Activated CD8-positive, alpha-beta memory T cell treated with anti-CD3 and anti-CD28 coated beads, Interleukin-2, amount 50 U/mL, for 24 hours (primary cell): ENCODE measurements around the gene CPPED1.
"Not testable (repeated sequence)": the region's sequence is repeated elsewhere in the genome, so short reads cannot be mapped to it uniquely, and the experiment has no call there.

Source experiments
- DNase-seq: peaks from one replicate; pipeline ENCODE4 v3.0.0-alpha.2; 2020; ENCODE audit errors: extremely low read depth

Gene CPPED1, protein sequence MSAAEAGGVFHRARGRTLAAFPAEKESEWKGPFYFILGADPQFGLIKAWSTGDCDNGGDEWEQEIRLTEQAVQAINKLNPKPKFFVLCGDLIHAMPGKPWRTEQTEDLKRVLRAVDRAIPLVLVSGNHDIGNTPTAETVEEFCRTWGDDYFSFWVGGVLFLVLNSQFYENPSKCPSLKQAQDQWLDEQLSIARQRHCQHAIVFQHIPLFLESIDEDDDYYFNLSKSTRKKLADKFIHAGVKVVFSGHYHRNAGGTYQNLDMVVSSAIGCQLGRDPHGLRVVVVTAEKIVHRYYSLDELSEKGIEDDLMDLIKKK

DNA sequence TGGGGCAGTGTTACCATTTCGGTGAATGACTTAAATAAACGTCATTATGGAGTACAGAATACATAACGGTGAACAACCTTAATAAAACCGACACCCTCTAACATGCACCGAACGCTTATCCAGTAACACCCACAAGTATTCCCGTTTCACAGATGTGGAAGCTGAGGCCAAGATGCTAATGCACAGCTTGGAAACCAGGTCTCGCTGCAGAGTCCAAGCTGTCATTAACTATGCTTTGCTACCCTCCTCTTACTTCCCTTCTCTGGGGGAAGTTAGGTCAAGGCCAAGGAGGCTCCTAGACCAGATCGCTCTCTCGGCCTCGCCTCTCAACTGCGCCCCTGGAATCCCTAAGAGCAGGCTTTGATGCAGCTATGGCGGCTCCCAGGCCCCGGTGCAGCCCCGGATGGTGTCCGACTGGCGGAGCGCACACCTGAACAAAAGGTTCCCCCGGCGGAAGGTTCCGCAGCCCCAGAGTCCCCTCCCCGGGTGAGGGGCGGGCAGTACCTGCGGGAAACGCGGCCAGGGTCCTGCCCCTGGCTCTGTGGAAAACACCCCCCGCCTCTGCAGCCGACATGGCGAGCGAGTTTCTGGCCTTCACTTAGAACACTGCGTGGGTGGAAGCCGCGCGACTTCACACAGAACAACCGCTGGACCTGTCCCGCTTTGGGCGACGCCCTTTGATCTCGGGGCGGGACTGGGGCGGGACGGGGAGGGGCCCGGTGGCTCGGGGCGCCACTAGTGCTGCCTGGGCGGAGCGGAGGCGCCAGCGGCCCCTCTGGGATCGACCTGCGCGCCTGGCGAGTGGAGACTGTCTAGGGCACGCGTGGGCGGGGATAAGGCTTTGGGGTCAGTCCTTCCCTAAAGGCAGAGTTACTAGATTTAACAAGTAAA, at the start of gene CPPED1:
CPPED1 (minus strand) TSS at position 685 of the 891 bp plus-strand sequence; CDS start at position 574, 111 bp downstream.
- DNase-seq: peak; percentile 75

DNA sequence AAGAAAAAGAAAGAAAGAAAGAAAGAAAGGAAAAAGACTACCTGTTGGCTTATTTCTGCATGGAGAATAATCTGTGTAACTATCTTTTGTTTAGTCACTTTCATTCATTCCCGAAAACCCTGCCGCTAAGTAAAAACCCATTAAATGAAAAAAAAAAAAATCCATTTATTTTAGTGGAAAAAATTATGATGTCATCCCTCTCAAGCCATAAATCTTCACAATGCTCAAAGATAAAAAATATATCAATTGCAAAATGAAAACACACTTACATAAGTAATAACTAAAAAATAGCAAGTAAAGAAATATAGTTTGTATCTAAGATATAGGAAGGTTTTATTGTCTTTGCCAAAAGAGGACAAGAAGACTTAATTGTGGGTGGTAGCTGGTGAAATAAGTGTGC, 46.5 kb upstream of the CPPED1 start:
- no peak for DNase-seq

DNA sequence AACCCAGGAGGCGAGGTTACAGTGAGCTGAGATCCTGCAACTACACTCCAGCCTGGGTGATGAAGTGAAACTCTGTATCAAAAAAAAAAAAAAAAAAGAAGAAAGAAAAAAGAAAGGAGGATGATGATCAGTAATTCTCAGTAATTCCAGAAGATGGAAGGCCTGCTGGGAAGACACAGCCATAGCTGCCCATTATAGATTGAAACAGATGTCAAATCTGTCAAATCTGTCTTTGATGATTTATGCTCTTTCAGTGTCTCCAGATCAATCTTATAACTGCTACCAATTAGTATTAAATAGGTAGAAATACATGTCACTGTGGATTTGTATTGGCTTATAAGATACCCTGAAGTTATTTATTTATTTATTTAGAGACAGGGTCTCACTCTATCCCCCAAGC, 42.9 kb upstream of the CPPED1 start:
- DNase-seq: no peak

DNA sequence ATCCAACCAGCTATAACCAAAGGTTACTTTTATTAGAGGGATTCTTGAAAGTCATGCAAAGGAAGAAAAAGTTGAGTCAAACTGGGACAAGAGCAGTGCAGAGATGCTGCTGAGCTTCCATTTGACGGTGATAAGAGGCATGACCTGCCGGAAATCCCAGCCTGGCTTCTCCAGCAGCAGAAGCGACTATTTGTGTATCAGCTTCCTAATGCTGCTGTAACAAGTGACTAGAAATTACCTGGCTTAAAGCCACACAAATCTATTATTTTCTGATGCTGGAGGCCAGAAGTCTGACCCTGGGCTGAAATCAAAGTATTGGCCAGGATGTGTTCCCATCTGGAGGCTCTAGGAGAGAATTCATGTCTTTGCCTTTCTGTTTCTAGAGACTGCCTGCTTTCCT, 41.6 kb upstream of the CPPED1 start:
- DNase-seq: no peak

DNA sequence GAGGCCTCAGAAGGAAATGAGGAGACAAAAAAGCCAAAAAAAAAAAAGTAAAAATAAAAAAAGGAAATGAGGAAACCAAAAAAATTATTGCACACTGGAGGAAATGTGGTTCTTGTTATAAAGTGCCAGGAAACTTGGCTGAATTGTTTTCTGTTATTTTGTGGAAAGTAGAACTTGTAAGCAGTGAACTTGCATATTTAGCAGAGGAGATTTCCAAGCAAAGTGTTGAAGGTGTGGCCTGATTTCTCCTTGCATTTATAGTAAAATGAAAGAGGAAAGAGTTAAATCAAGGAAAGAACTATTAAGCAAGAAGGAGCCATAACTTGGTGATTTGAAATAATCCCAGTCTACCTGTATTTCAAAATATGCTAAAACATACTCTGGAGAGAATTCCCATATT, 34.1 kb upstream of the CPPED1 start:
- no peak for DNase-seq

DNA sequence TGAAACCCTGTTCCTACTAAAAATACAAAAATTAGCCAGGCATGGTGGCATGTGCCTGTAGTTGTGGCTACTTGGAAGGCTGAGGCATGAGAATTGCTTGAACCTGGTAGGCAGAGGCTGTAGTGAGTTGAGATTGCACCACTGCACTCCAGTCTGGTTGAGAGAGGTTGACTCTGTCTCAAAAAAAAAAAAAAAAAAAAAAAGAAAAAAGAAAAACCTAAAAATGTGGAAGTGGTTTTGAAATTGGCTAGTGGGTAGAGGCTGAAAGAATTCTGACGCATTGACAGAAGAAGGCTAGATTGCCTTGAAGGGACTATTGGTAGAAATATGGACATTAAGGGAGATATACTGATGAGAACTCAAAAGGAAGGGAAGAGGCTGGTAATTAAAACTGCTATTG, 33.6 kb upstream of the CPPED1 start:
- no peak for DNase-seq

DNA sequence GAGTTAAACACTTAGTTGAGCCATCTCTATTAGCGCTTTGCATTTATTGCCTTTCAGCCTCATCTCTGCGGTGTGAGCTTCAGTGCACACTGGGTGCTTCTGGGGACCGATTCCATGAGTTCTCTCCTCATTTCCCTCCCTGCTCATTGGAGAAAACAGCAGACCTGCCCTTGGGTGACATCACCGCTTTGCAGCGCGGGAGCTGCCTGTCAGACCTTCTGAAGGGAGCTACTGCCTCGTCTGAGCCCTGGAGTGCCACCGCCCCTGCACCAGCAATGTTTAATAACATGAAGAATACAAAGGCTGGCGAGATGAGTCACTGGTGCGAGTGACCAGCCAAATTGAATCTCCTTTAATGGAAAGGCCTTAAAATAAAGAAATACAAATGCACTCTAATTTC, 30.2 kb upstream of the CPPED1 start:
- no peak for DNase-seq

DNA sequence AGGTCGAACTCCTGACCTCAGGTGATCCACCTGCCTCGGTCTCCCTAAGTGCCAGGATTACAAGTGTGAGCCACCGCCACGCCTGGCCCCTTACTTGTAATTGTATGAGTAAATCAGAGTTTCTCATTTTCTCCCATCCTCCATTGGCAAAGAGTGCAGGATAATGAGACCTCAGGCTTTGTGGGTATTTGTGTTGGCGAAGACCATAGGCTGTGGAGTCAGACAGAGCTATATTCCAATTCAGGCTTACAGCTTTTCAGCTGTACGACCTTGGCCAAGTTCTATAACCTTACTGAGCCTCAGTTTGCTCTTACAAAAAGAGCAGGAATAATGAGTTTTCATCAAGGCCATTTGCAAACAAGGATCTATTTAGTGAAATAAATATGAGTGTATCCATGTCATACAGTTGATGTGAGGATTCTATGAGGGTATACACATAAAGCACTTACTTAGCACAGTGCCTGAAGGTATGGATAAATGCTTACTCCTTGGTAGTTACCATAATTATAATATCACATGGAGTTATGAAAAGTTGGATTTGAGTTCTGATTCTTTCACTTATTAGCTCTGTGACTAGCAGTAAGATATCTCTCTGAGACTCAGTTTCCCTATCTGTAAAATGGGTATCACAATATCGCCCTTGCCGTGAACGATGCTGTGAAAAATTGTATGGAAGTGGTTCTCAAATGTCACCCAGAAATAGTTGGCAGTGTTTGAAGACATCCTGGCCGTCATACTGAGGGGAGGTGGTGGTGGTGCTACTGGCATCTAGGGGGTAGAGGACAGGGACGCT, 25.6 kb upstream of the CPPED1 start:
- DNase-seq: no peak

DNA sequence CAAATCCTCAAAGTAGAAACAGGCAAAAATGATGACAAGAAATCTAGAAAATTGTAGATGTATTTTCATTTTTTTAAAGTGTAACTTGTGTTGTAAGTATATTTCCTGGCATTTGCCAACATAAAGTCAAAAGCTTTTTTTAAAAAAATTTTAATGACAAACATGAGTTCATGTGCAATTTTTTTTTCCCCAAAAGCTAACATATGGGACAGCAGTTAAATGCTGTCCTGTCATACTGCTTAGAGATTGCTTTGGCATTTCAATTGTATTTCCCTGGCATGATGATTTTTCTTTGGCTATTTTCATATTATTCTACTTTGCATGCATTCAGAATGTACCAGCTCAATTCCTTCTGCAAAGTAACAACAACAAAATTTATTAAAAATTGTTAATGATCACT, 24.5 kb upstream of the CPPED1 start:
- DNase-seq: no peak

DNA sequence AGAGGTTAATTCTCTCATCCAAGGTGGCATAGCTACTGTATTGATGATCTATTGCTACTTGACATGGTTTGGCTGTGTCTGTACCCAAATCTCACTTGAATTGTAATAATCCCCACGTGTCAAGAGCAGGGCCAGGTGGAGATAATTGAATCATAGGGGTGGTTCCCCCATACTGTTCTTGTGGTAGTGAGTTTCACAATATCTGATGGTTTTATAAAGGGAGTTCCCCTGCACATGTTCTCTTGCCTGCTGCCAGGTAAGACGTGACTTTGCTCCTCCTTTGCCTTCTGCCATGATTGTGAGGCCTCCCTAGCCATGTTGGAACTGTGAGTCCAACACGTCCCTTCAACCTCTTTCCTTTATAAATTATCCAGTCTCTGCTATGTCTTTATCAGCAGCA, 22.9 kb upstream of the CPPED1 start:
- DNase-seq: no peak

DNA sequence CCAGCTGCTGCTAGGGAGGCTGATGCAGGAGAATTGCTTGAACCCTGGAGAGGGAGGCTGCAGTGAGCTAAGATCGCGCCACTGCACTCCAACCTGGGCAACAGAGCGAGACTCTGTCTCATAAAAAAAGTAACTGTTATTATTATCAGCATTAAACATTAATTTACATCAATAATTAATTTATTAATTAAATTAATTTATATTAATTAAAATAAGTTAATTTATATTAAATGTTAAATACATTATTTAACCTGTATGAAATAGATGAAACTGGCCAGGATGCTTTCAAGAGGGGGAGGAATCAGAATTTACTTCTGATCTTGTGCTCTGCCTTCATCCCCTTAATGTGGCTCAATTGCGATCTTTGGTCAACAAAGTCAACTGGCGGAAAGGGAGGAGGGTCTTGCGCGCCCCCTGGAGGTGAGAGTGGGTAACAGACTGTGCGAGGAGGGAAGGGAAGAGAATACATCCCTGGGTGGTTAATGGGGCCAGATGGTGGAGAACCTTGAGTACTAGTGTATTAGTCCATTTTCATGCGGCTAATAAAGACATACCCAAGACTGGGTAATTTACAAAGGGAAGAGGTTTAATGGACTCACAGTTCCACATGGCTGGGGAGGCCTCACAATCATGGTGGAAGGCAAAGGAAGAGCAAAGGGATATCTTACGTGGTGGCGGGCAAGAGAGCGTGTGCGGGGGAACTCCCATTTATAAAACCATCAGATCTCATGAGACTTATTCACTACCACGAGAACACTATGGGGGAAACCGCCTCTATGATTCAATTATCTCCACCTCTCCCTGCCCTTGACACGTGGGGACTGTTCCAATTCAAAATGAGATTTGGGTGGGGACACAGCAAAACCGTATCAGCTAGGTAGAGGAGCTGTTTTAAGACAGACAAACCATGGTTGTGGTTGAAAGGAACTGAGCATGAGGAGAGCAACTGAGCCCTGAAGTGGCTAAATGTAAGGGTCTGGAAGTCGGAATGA, 15.7 kb upstream of the CPPED1 start:
- DNase-seq: peak; percentile 60

DNA sequence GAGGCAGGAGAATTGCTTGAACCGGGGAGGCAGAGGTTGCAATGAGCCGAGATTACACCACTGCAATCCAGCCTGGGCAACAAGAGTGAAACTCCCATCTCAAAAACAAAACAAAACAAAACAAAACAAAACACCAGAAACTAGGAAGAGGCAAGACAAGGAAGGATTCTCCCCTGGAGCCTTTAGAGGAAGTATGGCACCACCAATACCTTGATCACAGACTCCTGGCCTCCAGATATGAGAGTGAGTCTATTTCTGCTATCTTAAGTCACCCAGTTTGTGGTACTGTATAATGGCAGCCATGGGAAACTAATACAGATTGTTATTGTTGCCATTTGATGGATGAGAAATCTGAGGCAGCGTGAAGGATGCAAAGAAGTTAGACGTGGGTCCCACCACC, 14.6 kb upstream of the CPPED1 start:
- no peak for DNase-seq

DNA sequence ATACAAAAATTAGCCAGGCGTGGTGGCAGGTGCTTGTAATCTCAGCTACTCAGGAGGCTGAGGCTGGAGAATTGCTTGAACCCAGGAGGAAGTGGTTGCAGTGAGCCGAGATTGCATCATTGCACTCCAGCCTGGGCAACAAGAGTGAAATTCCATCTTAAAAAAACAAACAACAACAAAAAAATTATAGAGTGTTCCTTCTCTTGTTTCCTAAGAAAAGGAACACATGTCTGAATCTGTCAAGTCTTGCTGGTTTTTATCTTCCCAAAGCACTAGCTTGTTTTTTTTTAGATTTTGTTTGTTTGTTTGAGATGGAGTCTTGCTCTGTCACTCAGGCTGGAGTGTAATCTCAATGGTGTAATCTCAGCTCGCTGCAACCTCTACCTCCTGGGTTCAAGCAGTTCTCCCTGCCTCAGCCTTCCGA, 13.1 kb upstream of the CPPED1 start:
- not testable (repeated sequence) for DNase-seq

DNA sequence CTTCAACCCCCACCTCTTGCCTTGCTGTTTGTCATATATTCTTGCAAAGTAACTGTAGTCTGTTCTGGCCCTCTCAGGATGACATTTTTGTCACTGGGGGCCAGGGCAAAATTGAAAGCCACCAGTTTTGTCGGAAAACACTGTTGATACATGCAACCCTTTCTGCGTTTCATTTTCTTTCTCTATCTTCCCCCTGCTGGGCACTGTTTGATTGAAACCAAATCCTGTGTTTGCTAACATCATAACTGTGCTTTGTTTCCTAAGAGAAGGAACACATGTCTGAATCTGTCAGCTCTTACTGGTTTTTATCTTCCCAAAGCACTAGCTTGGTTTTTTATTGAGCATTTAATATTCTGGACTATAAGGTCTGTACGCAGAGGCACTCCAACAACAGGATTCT, 11.7 kb upstream of the CPPED1 start:
- no peak for DNase-seq

DNA sequence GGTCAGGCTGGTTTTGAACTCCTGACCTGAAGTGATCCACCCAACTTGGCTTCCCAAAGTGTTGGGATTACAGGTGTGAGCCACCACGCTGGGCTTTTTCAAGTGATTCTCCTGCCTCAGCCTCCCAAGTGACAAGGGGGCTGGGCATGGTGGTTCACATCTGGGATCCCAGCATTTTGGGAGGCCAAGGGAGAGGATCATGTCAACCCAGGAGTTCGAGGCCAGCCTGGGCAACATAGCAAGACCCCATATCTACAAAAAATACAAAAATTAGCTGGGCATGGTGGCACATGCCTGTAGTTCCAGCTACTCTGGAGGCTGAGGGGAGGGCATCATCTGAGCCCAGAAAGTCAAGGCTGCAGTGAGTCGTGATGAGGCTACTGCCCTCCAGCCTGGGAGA, 10.0 kb upstream of the CPPED1 start:
- DNase-seq: not testable (repeated sequence)

DNA sequence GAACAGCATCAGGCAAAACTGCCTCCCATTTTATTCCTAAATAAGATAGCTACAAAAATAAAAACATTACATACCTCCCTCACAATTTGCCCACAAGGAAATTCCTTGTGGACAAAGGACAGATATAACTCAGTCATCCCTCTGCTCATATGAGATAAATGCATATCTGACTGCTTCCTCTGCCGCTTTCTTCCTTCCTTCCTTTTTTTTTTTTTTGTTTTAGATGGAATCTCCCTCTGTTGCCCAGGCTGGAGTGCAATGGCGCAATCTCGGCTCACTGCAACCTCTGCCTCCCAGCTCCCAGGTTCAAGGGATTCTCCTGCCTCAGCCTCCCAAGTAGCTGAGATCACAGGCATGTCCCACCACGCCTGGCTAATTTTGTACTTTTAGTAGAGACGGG, 9.6 kb upstream of the CPPED1 start:
- not testable (repeated sequence) for DNase-seq

DNA sequence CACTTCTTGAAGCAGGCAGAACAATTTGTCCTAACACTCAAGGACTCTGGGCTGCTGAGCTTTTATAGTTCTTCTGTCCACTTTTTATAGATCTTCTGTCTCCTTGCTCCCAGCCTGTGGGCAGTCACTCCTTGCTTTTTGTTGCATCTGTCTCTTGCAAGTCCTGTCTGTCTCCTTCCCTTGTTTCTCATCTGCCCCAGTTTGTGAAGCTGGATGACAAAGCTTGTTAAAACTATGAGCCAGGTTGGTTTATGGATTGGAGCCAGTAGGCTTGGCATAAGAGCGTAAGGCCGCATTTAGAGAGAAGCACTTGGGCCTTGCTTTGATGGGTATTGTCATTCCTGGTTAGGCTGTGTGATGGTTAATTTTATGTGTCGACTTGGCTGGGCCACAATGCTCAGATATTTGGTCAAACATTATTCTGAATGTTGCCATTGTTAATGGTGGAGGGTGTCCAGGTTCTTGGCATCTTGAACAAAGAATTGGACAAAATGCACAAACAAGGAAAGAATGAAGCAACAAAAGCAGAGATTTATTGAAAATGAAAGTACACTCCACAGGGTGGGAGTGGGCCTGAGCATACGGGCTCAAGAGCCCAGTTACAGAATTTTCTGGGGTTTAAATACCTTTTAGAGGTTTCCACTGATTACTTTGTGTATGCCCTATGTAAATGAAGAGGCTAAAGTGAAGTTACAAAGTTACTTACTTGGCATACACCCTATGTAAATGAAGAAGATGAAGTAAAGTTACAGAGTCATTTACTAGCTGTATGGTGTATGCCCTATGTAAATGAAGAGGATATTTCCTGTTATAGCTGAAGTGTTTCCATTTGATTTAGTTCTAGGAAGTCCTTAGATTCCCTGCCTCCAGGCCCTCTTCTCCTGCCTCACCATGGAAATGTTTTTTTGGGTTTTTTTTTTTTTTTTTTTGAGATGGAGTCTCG, 8.0 kb upstream of the CPPED1 start:
- DNase-seq: no peak

DNA sequence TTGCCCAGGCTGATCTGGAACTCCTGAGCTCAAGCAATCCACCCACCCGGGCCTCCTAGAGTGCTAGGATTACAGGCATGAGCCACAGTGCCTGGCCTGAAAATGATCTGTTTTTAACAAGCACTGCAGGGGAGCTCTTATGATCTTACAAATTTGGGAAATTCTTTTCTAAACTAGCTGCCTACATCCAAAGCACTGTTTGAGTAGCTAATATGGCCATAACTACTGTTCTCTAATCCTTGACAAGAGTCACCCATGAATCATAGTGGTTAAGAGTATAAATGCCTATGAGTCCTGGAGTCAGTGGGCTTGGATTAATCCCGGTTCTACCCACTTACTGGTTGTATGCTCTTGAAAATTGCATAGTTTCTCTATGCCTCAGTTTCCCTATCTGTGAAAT, 1.4 kb upstream of the CPPED1 start:
- no peak for DNase-seq

DNA sequence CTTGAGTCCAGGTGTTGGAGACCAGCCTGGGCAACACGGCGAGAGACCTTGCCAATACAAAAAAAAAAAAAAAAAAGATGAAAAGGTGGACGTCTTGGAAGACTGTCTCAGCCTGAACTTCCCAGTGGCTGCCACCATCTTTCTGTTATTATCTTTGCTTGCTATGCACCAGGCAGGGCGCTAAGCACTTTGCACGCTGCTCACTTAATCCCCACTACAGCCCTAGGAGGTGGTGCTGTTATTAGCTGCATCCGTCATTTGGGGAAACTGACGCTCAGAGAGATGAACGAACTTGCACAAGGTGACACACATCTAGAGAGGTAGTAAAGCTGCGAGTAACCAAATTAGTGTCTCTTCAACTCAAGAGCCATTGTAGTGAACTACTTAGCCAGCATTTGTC, 708 bp upstream of the CPPED1 start:
- no peak for DNase-seq

DNA sequence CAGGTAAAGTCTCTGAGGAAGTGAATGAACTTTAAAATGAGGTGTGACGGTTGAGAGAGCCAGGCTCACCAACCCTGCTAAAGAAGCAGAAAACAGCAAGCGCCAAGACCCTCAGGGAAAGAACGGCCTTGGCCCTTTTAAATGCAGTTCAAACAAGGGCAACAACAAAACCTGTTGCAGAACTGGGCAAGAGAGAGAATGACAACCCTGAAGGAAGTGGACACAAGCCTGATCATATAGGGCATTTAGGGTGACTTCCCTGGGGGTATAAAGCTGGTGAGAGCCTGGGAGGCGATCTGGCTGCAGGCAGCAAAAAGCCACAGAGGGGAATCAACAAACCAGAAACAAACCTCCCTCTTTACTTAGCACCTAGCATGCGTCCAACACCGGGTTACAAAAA, 1.0 kb downstream of the CPPED1 start:
- DNase-seq: no peak
